ENCODE data around the gene GLI1.

Gene GLI1

GRCh38 chr12:57518920-57519795, 59.6 kb downstream of the GLI1 start:
- no peak for DNase-seq (ENCODE audit: low read depth, low spot score)

DNA sequence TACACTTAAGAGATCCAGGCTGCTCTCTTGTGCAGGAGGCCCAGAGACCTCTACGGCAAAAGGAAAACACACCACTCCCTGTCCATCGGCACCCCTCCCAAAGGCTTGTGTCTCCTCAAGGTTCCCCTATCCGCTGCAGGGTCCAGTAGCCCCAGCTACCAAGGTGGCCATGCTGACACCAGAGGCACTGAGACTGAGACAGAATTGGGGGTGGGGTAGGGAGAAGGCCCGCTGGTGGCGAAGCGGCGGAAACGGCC, 60.1 kb downstream of the GLI1 start:
- no peak for DNase-seq (ENCODE audit: low read depth, low spot score)

GRCh38 chr12:57520053-57520818, 60.7 kb downstream of the GLI1 start, which contains the start of gene DDIT3:
Gene DDIT3, minus strand, starts transcription at chr12:57520514. Its CDS starts 3,108 bp downstream, at chr12:57517406.
- DNase-seq (ENCODE audit: low read depth, low spot score): peak; percentile 99

- no peak for DNase-seq (ENCODE audit: low read depth, low spot score)
These were observed 62.0 kb downstream of the GLI1 start for GRCh38 chr12:57521525-57522010.

All from activated naive CD8-positive, alpha-beta T cell treated with anti-CD3 and anti-CD28 coated beads, Interleukin-2, amount 50 U/mL, for 16 hours (primary cell).